PC-9 (cell line): ENCODE data around the gene ZBTB43. TPM values are rescaled to one million over a fixed set of nuclear protein-coding genes. Genes with fewer than 3 reads are reported as not detected.

Experiments used
- BruUV-seq: library from RNA; stranded (reverse); fragments of 400-500 nt; replicated peaks from 2 replicates; lab custom pipeline; 2021; lab: Mats Ljungman, UMichigan
- CTCF ChIA-PET: fragments of 300-600 bp; sonication (Branson Sonifier 250); formaldehyde crosslinking; loops from one replicate; lab custom pipeline; 2022; ENCODE audit warnings: antibody characterized with exemption; lab: Charles Lee
- POLR2A ChIA-PET: fragments of 300-600 bp; sonication (Branson Sonifier 250); formaldehyde crosslinking; loops from one replicate; lab custom pipeline; 2022; ENCODE audit warnings: antibody characterized with exemption; ENCODE audit not compliant: unreplicated experiment; lab: Charles Lee
- DNase-seq, 2 experiments: peaks; one replicate each; pipeline versions ENCODE4 v3.0.0 to v3.0.0-alpha.2; 2015 to 2022; ENCODE audit warnings: mixed read lengths in 1 of 2
- H2AFZ ChIP-seq: fragments of 200-600 bp; sonication (generic); 2 replicates; pipeline ENCODE4 v1.8.1; 2017; ENCODE audit warnings: antibody characterized with exemption
- H3F3A ChIP-seq: fragments of 200-600 bp; sonication (generic); 2 replicates; pipeline ENCODE4 v1.8.1; 2017; ENCODE audit warnings: antibody characterized with exemption, mild to moderate bottlenecking, low read depth; ENCODE audit not compliant: insufficient read depth
- H3K27ac ChIP-seq: fragments of 200-600 bp; sonication (generic); 2 replicates; pipeline ENCODE4 v1.6.1; 2016; ENCODE audit warnings: mixed run types
- H3K27me3 ChIP-seq: fragments of 200-600 bp; sonication (generic); 2 replicates; pipeline ENCODE4 v1.6.1; 2016; ENCODE audit warnings: low read depth, mixed run types; ENCODE audit not compliant: insufficient read depth
- H3K36me3 ChIP-seq: fragments of 200-600 bp; sonication (generic); 2 replicates; pipeline ENCODE4 v1.6.1; 2016; ENCODE audit warnings: low read depth, mixed run types
- H3K4me1 ChIP-seq: fragments of 200-600 bp; sonication (generic); replicated peaks from 2 replicates; pipeline ENCODE4 v1.6.1; 2016; ENCODE audit warnings: mixed run types; ENCODE audit not compliant: insufficient read depth
- H3K4me2 ChIP-seq: fragments of 200-600 bp; sonication (generic); 2 replicates; pipeline ENCODE4 v1.6.1; 2017; ENCODE audit warnings: mixed run types
- H3K4me3 ChIP-seq: fragments of 200-600 bp; sonication (generic); 2 replicates; pipeline ENCODE4 v1.6.1; 2016; ENCODE audit warnings: mixed run types
- H3K79me2 ChIP-seq: fragments of 200-600 bp; sonication (generic); 2 replicates; pipeline ENCODE4 v1.6.1; 2017; ENCODE audit warnings: low read depth, mixed run types
- H3K9me2 ChIP-seq: fragments of 200-600 bp; sonication (generic); 2 replicates; pipeline ENCODE4 v1.8.1; 2017; ENCODE audit warnings: mild to moderate bottlenecking; ENCODE audit not compliant: insufficient read depth
- H3K9me3 ChIP-seq: fragments of 200-600 bp; sonication (generic); 2 replicates; pipeline ENCODE4 v1.8.1; 2016; ENCODE audit warnings: low read depth; ENCODE audit not compliant: insufficient read depth
- H4K20me1 ChIP-seq: fragments of 200-600 bp; sonication (generic); 2 replicates; pipeline ENCODE4 v1.8.1; 2017; ENCODE audit not compliant: insufficient read depth
- EZH2 ChIP-seq: fragments of 200-600 bp; sonication (generic); IDR thresholded peaks from 2 replicates; pipeline ENCODE4 v1.8.0; 2017; ENCODE audit warnings: antibody characterized with exemption, low read depth
- intact Hi-C: fragments of 100-400 bp; cut with micrococcal nuclease; formaldehyde crosslinking; loops from one replicate; pipeline ENCODE4 v1.10.0; 2022; ENCODE audit not compliant: unreplicated experiment
- total RNA-seq: library from RNA; stranded (reverse); gene quantifications from 2 replicates; pipeline ENCODE4 v1.2.3, GENCODE V29; 2021
- TF ChIP-seq, protein P1 (sequence below): fragments of 200-600 bp; sonication (generic); conservative IDR thresholded peaks from 2 replicates; pipeline ENCODE4 v1.6.1; 2017; ENCODE audit warnings: mixed run types, antibody characterized with exemption, mild to moderate bottlenecking, moderate library complexity

Gene ZBTB43
- total RNA-seq, 1 experiment from 2014 or later, result 18.4 TPM

DNA sequence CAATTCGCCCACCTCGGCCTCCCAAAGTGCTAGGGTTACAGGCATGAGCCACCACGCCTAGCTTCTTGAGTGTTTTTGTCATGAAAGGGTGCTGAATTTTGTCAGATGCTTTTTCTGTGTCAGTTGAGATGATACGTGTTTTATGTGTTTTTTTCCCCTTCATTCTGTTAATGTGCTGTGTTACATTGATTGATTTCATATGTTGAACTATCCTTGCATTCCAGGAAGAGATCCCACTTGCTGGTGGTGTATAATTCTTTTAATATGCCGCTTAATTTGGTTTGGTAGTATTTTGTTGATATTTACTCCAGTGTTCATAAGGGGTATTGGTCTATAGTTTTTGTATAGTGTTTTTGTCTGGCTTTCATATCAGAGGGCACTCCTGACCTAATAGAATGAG lies 13.6 kb downstream of the ZBTB43 start:
- Histone ChIP-seq H3K4me2 (no peak overlapping the region), H3K79me2 (peaks cover 45% of the 10 kb centered on the region), H4K20me1 (peaks cover 23% of the 10 kb centered on the region), H2AFZ (no peak overlapping the region), H3K9me2 (no peaks in the 10 kb centered on the region), H3K9me3 (peaks cover 12% of the 10 kb centered on the region; the same call in 1 of the 2 replicates), H3K27me3 (no peaks in the 10 kb centered on the region), H3K4me1 (no peaks in the 10 kb centered on the region), H3K4me3 (no peak overlapping the region), H3K36me3 (peaks cover 38% of the 10 kb centered on the region), H3F3A (peaks cover 4% of the 10 kb centered on the region; the same call in 1 of the 2 replicates), H3K27ac (no peak overlapping the region)
- POLR2A ChIA-PET, result no interaction called here
- no peak for DNase-seq
- intact Hi-C loops, result no loop called here
- CTCF ChIA-PET, result no interaction called here
- BruUV-seq, result no TSS peak
- TF ChIP-seq EZH2, result no peak
- TF ChIP-seq, protein P1, sequence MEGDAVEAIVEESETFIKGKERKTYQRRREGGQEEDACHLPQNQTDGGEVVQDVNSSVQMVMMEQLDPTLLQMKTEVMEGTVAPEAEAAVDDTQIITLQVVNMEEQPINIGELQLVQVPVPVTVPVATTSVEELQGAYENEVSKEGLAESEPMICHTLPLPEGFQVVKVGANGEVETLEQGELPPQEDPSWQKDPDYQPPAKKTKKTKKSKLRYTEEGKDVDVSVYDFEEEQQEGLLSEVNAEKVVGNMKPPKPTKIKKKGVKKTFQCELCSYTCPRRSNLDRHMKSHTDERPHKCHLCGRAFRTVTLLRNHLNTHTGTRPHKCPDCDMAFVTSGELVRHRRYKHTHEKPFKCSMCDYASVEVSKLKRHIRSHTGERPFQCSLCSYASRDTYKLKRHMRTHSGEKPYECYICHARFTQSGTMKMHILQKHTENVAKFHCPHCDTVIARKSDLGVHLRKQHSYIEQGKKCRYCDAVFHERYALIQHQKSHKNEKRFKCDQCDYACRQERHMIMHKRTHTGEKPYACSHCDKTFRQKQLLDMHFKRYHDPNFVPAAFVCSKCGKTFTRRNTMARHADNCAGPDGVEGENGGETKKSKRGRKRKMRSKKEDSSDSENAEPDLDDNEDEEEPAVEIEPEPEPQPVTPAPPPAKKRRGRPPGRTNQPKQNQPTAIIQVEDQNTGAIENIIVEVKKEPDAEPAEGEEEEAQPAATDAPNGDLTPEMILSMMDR, result no peak

DNA sequence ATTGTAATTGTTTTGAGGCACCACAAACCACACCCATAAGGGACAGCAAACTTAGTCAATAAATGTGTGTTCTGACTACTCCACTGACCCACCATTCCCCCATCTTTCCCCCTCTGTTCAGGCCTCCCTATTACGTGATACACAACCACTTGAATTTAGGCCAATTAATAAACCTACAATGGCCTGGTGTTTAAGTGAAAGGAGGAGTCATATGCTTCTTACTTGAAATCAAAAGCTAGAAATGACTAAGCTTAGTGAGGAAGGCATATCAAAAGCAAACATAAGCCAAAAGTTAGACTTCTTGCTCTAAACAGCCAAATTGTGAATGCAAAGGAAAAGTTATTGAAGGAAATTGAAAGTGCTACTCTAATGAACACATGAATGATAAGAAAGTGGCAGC lies 14.6 kb downstream of the ZBTB43 start:
- H3K79me2 ChIP-seq, result peaks cover 37% of the 10 kb centered on the region
- H3K4me3 ChIP-seq, result no peak overlapping the region
- ChIA-PET POLR2A (interaction anchor here (0.6 kb wide), 1 partner anchor 1585 kb away, joined by 4 read pairs; no protein-coding TSS in a partner anchor), CTCF (no interaction called here)
- peaks cover 24% of the 10 kb centered on the region for H4K20me1 ChIP-seq
- H3K9me3 ChIP-seq, result 0 out of 2 replicates have a peak, but pooled peaks cover 7% of the 10 kb centered on the region
- no peaks in the 10 kb centered on the region for H3K9me2 ChIP-seq
- no peak overlapping the region for H2AFZ ChIP-seq
- H3K27ac ChIP-seq, result no peak overlapping the region
- H3K4me1 ChIP-seq, result no peaks in the 10 kb centered on the region
- H3K27me3 ChIP-seq, result no peaks in the 10 kb centered on the region
- intact Hi-C loops, result no loop called here
- H3K4me2 ChIP-seq, result no peak overlapping the region
- BruUV-seq, result no TSS peak
- peaks cover 4% of the 10 kb centered on the region; the same call in 1 of the 2 replicates for H3F3A ChIP-seq
- DNase-seq, result no peak
- TF ChIP-seq, protein P1, result no peak
- TF ChIP-seq EZH2, result no peak
- H3K36me3 ChIP-seq, result peaks cover 32% of the 10 kb centered on the region

DNA sequence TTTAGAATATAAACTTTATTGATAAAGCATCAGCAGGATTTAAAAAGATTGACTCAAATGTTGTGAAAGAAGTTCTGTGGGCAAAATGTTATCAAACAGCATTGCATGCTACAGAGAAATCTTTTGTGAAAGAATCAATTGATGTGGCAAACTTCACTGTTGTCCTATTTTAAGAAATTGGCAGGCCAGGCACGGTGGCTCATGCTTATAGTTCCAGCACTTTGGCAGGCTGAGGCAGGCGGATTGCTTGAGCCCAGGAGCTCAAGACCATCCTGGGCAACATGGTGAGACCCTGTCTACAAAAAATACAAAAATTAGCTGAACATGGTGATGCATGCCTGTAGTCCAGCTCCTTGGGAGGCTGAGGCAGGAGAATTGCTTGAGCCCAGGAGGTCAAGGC lies 17.4 kb downstream of the ZBTB43 start:
- CTCF ChIA-PET, result interaction anchor here (0.6 kb wide), 2 partner anchors 13 to 1394 kb away, joined by 6 to 10 read pairs; no protein-coding TSS in a partner anchor
- Histone ChIP-seq H3K27me3 (no peaks in the 10 kb centered on the region), H3F3A (peaks cover 4% of the 10 kb centered on the region; the same call in 1 of the 2 replicates), H3K36me3 (peaks cover 23% of the 10 kb centered on the region), H3K4me1 (no peaks in the 10 kb centered on the region), H3K9me2 (no peaks in the 10 kb centered on the region), H2AFZ (no peak overlapping the region), H4K20me1 (peaks cover 31% of the 10 kb centered on the region), H3K9me3 (0 out of 2 replicates have a peak, but pooled peaks cover 4% of the 10 kb centered on the region), H3K4me3 (no peak overlapping the region), H3K27ac (no peak overlapping the region), H3K79me2 (peaks cover 36% of the 10 kb centered on the region), H3K4me2 (no peak overlapping the region)
- intact Hi-C loops, result no loop called here
- POLR2A ChIA-PET, result no interaction called here
- no peak for DNase-seq
- TF ChIP-seq, protein P1, result no peak
- TF ChIP-seq EZH2, result no peak
- BruUV-seq, result no TSS peak
